DMS114 treated with DMSO at 0.1 percent for 48 hours (cell line): ENCODE data around the gene CD163L1.

Source experiments
- DNase-seq: peaks from one replicate; lab custom pipeline; 2025; ENCODE audit not compliant: unreplicated experiment; lab: John Stamatoyannopoulos, UW

Gene CD163L1

DNA sequence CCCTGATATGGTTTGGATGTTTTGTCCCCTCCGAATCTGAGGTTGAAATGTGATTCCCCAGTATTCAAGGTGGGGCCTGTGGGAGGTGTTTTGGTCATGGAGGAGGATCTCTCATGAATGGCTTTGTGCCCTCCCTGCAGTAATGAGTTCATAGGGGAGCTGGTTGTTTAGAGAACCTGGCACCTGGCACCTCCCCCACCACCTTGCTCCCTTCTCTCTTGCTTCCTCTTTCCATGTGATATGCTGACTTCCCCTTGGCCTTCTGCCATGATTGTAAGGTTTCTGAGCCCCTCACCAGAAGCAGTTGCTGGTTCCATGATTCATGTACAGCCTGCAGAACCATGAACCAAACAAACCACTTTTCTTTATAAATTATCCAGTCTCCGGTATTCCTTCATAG lies 32.6 kb downstream of the CD163L1 start:
- no peak for DNase-seq

DNA sequence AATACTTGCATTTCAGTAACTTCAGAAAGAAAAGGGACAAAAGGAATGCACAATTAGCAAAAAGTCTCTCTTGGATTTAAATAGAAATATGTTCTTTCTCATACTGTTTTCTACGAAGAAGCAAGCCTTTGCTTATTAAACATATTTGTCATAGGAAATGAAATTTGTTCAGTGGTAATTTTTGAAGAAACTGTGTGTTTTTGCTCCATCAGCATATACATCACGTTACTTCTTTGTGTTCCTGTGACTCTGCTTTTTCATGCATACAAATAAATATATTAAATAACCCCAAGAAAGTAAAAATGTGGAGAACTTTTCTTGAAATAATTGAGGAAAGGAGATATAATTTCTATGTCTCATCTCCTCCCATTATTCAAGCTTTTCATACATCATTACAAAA lies 39.7 kb downstream of the CD163L1 start:
- no peak for DNase-seq

DNA sequence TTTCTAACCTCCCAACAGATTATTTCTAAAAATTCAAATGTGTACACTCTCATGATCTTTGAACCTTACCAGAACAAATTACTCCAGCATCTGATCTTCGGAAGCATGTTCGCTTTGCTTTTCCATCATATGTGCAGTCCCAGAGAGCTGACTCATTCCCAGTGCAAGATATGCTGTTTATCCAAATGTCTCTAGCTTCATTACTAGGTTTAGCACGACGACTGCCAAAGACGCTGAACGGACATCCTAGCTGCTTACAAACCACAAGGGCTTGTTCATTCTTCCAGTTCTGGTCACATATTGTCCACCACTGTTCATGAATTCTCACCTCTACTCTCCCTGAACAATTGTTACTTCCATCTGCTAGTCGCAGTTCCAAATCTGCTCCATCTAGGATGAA lies 40.5 kb downstream of the CD163L1 start:
- no peak for DNase-seq

DNA sequence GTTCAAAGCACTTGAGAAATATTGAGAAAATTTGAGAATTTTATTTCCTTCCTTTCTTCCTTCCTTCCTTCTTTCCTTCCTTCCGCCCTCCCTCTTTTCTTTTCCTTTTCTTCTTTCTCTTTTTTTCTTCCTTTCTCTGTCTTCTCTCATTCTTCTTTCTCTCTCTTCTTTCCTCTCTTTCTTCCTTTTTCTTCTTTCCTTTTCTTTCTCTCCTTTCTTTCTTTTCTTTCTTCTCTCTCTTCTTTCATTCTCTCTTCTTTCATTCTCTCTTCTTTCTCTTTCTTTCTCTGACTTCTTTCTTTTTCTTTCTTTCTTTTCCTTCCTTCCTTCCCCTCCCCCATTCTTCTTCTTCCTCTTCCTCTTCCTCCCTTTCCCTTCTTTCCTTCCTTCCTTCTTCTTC lies 44.9 kb downstream of the CD163L1 start:
- no peak for DNase-seq

DNA sequence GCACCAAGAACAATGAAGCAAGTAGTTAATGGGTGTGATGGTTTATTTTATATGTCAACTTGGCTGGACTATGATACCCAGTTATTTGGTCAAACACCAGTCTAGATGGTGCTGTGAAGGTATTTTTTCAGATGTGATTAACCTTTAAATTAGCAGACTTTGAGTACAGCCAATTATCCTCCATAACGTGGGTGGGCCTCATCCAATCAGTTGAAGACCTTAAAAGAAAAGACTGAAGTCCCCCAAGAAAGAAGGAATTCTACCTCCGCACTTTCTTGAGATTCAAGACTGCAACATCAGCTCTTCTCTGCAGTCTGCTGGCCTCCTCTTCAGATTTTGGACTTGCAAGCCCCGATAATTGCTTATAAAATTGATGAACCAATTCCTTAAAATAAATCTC lies 47.5 kb downstream of the CD163L1 start:
- DNase-seq, result no peak

DNA sequence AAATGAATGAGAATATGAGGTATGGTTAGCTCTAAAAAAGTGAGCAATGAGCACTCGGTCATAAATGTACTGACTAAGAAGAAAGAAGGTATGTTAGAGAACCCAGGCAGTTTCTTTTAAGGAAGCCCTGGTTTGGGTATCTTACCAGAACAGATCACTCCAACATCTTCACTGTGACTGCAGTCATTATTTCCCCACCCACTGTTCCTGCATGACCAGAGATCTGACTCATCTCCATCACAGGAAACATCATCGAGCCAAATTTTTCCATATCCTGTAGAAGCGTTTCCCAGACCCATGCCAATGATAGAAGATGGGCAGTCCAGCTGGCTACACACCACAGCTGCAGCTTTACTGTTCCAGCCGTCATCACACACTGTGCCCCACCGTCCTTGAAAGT lies 48.0 kb downstream of the CD163L1 start:
- no peak for DNase-seq

DNA sequence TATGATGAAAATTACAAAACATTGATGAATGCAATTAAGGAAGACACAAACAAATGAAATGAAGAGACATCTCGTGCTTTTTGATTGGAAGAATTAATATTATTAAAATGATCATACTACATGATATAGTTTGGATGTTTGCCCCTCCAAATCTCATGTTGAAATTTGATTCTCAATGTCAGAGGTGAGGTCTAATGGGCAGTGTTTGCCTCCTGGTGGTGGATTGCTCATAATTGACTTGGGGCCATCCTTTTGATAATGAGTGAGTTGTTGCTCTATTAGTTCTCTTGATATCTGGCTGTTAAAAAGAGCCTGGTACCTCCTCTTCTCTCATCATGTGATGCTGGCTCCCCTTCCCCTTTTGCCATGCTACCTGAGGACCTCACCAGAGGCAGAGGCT lies 56.7 kb downstream of the CD163L1 start:
- no peak for DNase-seq

DNA sequence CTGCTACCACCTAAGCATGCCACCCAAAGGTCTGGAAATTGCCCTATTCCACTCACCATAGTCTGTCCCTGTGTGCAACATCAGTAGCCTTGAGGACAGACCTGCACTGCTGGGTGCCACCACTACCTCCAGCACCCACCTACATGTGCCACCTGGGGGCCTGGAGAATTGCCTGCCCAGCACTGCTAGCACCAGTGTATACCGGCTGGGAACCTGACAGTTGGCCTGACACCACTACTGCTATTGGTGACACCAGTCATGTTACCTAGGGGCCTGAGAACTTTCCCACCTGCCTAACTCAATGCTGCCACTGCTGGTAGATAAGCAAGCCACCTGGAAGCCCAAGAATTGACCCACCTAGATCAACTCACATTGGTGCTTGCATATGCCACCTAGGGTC lies 60.8 kb downstream of the CD163L1 start:
- DNase-seq, result no peak

DNA sequence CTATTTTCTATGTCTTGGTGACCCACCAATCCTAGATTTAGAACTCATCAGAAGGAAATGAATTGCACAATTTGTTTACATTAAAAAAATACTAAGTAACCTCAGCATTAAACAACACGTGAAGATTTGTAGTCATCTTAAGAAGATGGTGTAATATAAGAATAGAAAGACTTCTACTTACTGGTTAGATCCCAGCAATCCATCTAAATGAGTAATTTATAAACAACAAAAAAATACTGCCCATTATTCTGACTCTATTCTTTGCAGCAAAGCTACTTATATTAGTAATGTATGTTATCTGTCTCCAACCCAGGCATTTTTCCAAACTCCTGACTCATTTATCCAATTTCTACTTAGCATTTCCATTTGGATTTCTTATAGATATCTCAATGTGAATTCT lies 67.8 kb downstream of the CD163L1 start:
- DNase-seq, result no peak

DNA sequence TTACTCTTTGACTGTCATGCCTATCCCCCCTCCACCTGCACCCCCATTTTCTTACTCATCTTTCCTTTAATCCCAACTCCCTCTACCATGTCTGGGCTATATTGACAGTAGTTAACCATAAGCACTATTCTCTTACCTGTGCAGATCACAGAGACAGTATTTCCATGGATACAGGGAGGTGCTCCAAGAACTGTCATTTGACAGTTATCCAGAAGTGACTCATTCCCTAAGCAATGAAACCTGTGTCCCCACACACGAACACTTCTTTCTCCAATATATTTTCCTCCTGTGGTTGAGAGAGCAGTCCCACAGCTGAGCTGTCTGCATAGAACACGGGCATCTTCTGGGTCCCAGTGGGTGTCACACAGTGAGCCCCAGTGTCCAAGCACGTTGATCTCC lies 68.8 kb downstream of the CD163L1 start:
- DNase-seq, result no peak

DNA sequence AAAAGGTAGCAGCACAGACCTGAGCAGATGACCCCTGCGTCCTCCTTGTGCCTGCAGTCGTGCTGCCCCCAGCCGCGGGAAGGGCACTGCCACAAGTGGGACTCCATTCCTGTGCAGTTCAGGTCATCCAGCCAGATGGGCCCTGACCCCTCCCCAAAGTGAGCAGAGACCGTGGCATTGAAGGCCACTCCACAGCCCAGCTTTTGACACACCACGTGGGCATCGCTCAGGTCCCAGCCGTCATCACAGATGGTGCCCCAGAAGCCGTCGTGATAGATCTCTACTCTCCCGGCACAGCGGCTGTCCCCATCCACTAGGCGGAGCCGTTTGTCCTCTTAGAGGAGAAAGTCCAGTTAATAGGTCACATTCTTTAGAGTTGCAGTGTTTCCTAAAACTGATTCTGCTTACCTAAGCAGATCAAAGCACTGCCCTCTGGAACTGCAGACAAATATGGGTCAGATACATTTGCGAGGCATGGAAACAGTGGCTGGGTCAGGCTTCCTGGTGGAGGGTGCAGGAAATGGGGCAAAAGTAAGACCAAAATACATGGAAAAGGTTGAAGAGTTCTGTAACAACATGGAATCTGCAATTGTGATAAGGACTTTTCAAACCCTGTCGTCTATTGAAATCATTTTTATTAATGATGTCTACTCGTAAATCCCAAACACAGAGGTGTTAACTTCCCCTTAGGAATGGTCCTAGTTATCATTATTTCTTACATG lies 69.4 kb downstream of the CD163L1 start:
- no peak for DNase-seq

DNA sequence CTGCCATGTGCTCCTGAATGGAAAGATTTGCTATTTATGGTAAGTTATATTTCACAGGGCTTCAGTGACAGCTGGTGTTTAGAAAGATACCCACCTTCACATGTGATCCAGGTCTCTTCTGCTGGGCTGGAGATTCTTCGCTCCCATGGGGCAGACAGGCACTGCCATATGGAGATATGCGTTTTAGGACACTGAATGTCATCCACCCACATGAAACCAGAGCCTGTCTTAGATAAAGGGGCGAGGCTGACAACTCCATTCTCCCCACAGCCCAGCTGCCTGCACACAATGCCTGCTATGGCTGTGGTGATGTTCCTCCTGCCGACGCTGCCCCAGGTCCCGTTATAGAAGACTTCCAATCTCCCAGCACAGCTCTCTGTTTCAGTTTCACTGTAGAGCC lies 70.7 kb downstream of the CD163L1 start:
- DNase-seq, result no peak

DNA sequence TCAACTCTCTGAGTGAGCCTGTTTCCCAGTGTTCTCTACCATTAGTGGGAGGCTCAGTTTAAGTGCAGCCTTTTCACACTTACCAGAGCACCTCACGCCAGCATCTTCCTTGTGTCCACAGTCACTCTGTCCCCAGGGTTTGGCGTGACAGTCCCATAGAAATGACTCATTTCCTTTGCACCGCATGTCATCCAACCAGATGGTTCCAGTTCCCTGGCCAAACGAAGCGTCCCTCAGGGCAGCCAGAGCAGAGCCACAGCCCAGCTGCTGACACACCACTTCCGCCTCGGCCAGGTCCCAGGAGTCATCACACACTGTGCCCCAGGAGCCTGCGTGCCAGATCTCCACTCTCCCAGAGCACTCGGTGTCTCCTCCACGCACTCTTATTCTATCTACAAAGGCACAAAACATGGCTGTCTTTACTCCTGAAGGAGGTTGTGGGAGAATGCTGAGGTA lies 74.7 kb downstream of the CD163L1 start:
- no peak for DNase-seq

DNA sequence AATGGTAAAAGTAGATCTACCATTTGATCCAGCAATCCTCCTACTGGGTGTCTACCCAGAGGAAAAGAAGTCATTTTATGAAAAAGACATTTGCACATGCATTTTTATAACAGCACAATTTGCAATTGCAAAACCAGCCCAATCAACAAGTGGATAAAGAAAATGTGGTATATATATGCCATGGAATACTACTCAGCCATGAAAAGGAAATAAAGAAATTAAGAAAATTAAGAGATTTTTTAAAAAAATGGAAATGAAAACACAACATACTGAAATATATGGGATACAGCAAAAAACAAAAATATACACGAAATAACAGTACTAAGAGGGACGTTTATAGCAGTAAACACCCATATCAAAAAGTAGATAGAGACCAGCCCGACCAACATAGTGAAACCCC lies 81.2 kb downstream of the CD163L1 start:
- DNase-seq, result no peak

DNA sequence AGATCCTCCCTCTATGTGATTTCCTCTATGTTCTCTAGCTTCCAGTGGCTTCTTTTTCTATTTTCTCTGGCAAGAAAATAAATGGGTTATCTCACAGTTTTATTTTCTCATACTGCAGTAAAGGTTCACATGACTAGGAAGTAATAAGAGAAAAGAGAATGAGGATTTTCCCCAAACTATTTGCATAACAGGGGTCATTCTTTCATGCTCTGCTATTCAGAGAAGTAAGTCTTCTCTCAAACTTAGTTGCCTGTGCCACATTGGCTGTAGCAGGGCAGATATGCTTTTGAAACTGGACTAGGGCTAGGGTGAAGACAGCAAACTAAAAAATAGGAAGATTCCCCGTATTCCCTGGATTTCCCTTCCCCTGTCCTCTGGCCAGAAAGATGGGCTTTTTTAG lies 82.7 kb downstream of the CD163L1 start:
- DNase-seq, result no peak

DNA sequence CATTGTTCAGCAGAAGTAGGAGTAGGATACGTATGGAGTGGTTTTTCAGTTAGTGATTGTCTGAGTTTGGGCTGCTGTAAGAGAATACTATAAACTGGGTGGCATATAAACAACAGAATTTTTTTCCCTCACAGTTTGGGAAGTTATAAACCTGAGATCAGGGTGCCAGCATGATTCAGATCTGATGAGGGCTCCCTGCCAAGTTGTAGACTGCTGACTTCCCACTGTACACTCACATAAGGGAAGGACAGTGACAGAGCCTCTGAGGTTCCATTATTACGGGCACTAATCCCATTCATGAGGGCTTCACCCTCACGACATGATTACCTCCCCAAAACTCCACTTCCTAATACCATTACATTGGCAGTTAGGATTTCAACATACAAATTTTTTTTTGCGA lies 89.4 kb downstream of the CD163L1 start:
- DNase-seq, result no peak

DNA sequence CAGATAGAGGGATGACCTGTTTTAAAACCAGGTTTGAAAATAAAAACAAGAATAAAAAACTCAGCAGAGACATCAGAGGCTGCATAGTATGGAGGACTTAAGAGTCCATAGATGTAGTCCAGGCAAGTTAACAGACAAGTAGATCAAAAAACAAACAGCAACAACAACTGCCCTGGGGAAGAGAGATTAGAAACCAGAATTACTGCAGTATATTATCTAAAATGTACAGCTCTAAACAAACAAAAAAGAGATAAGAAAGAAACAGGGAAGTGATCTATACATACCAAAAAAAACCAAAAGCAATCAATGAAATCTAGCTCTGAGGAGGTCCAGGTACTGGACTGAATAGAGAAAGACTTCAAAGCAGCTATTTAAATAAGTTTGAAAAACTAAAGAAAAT lies 91.3 kb downstream of the CD163L1 start:
- DNase-seq, result no peak

DNA sequence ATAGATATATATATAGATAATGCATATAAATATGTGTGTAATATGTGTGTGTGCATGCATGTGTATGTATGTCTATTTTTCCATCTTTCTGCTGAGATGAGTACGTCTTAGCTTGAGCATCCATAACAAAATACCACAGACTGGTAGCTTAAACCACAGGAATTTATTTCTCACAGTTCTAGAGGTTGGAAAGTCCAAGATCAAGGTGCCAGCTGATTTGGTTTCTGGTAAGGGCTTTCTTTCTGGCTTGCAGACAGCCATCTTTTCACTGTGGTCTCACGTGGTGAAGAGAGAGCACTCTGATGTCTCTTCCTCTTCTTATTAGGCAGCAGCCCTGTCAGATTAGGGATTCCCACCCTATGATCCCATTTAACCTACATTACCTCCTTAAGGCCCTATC lies 92.8 kb downstream of the CD163L1 start:
- no peak for DNase-seq

DNA sequence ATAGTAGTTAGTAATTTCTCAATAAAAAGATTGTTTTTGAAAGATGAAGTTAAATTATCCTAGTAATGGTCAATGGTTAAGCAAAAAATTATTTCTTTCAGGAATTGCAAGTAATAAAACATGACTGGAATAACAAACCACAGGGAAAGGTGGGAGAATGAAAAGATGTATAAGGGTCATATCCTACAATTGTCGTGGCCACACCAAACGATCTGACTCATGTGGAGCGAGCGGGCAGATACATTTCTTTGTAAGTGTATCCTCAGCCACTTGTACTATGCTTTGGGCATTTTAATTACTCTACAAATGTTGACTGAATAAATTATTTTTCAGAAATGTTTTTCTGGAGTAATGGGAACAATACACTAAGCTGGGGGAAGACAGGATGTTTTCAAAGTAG lies 94.5 kb downstream of the CD163L1 start:
- DNase-seq, result no peak

DNA sequence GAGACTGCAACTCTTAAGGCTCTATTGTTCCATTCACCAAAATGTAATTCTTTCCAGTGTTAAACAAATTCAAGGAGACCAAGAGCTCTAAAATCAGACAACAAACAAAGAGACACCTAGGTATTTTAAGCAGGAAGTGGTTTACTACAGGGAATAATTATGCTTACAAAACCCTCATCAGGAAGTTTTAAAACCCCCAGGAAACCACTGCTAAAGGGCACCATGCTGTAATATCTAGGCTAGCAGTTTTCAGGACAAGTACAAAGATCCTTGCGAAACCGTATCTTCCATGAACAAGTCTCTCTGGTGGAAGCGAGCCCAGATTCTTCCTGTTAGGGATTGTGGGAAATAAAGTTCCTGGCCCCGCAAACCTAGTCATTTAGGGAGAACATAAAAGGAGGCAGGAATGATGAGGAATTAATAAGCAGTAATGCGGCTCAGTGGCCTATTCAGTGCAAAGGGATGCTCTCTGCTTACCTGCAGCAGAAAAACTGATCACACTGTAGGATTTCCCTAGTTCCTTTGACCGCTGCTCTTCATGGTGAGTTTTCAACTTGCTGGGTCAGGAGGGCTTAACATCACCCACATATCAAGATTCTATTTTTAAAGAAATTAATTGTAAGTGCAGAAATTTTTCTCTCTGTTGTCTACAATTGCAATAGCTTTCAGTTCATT lies 97.3 kb downstream of the CD163L1 start:
- DNase-seq, result no peak

DNA sequence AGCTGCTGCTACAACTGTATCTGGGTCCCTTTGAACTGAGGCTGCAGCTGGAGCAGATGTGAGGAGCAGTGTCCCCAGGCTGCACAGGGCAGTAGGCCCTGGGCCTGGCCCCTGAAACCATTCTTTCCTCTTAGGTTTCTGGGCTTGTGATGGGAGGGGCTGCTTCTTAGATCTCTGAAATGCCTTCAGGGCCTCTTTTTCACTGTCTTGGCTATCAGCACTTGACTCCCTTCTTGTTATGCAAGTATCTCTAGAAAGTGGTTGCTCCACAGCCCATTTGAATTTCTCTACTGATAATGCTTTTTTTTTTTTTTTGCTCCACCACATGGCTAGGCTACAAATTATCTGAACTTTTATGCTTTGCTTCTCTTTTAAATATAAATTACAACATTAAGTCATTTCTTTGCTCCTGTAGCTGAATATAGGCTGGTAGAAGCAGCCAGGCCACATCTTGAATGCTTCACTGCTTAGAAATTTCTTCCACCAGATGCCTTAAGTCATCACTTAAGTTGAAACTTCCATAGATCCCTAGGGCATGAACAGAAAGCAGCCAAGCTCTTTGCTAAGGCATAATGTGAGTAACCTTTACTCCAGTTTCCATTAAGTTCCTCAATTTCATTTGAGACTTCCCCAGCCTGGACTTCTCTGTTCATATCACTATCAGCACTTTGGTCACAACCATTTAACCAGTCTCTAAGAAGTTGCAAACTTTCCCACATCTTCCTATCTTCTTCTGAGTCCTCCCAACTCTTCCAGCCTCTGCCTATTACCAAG lies 98.9 kb downstream of the CD163L1 start:
- no peak for DNase-seq

DNA sequence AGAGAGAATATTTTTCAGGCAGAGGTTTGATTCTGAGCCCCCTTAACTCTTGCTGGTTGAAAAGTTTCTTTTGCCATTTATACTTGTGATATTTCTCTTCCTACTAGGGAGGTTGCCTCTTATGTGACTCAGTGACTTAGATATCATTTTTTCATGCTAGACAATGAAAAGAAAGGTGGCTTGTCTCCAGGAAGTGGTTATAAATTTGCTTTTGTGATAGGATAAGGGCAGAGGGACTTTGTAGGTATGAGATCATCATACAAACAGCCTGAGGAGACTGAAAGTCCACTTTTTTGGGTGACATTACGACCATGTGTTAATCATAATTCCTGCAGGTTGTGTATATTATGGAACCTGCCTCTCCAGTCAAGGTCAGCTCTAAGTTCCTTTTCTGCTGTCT lies 104.3 kb downstream of the CD163L1 start:
- DNase-seq, result no peak
